H9 (cell line): ENCODE results near the gene RPAP2. TPM values are rescaled to one million over a fixed set of nuclear protein-coding genes. Genes with fewer than 3 reads are reported as not detected.

Experiments
- DNase-seq: peaks from one replicate; pipeline ENCODE4 v3.0.0-alpha.2; 2017
- H2AFZ ChIP-seq: one replicate; pipeline ENCODE4 v1.6.1; 2013; ENCODE audit warnings: mild to moderate bottlenecking, low read length, control low read depth, moderate library complexity
- H2AK5ac ChIP-seq: 2 replicates; pipeline ENCODE4 v1.6.1; 2013; ENCODE audit warnings: low read length, control low read depth, mixed read lengths; ENCODE audit not compliant: insufficient read length
- H2BK120ac ChIP-seq: one replicate; pipeline ENCODE4 v1.6.1; 2013; ENCODE audit warnings: low read depth, mild to moderate bottlenecking, low read length, control low read depth, inconsistent platforms; ENCODE audit not compliant: poor library complexity, severe bottlenecking
- H2BK12ac ChIP-seq: 2 replicates; pipeline ENCODE4 v1.6.1; 2013; ENCODE audit warnings: low read length, control low read depth, mixed read lengths, low read depth; ENCODE audit not compliant: insufficient read length
- H2BK15ac ChIP-seq: 2 replicates; pipeline ENCODE4 v1.6.1; 2013; ENCODE audit warnings: low read depth, low read length, control low read depth
- H2BK20ac ChIP-seq: one replicate; pipeline ENCODE4 v1.6.1; 2013; ENCODE audit warnings: low read depth, mild to moderate bottlenecking, low read length, control low read depth, inconsistent platforms; ENCODE audit not compliant: poor library complexity, severe bottlenecking
- H2BK5ac ChIP-seq: 2 replicates; pipeline ENCODE4 v1.6.1; 2013; ENCODE audit warnings: low read length, control low read depth, mixed read lengths; ENCODE audit not compliant: insufficient read length
- H3K14ac ChIP-seq: 2 replicates; pipeline ENCODE4 v1.6.1; 2013; ENCODE audit warnings: low read length, control low read depth; ENCODE audit not compliant: insufficient read depth
- H3K18ac ChIP-seq: 2 replicates; pipeline ENCODE4 v1.6.1; 2013; ENCODE audit warnings: low read depth, mild to moderate bottlenecking, mixed read lengths, low read length, control low read depth; ENCODE audit not compliant: insufficient read length
- H3K23ac ChIP-seq: 2 replicates; pipeline ENCODE4 v1.6.1; 2013; ENCODE audit warnings: low read length, control low read depth, mixed read lengths, low read depth; ENCODE audit not compliant: insufficient read length
- H3K23me2 ChIP-seq: 2 replicates; pipeline ENCODE4 v1.6.1; 2013; ENCODE audit warnings: low read depth, mild to moderate bottlenecking, mixed read lengths, low read length, control low read depth; ENCODE audit not compliant: insufficient read length, poor library complexity, severe bottlenecking
- H3K27ac ChIP-seq: 2 replicates; pipeline ENCODE4 v1.5.1; 2013; ENCODE audit warnings: low read length, control low read depth, mixed read lengths, low read depth; ENCODE audit not compliant: insufficient read length
- H3K27me3 ChIP-seq: 2 replicates; pipeline ENCODE4 v1.6.1; 2013; ENCODE audit warnings: low read length, control low read depth, inconsistent platforms; ENCODE audit not compliant: insufficient read depth
- H3K4ac ChIP-seq: 2 replicates; pipeline ENCODE4 v1.6.1; 2013; ENCODE audit warnings: low read depth, mild to moderate bottlenecking, control low read depth, inconsistent platforms, low read length, moderate library complexity
- H3K4me1 ChIP-seq: 2 replicates; pipeline ENCODE4 v1.6.1; 2013; ENCODE audit warnings: low read length, control low read depth, inconsistent platforms; ENCODE audit not compliant: insufficient read depth
- H3K4me2 ChIP-seq: 2 replicates; pipeline ENCODE4 v1.6.1; 2013; ENCODE audit warnings: low read length, control low read depth, mixed read lengths; ENCODE audit not compliant: insufficient read length, insufficient read depth
- H3K56ac ChIP-seq: 2 replicates; pipeline ENCODE4 v1.6.1; 2013; ENCODE audit warnings: low read depth, mild to moderate bottlenecking, mixed read lengths, low read length, control low read depth; ENCODE audit not compliant: insufficient read length
- H3K79me1 ChIP-seq: 2 replicates; pipeline ENCODE4 v1.6.1; 2013; ENCODE audit warnings: low read depth, mild to moderate bottlenecking, moderate library complexity, low read length, control low read depth, inconsistent platforms; ENCODE audit not compliant: insufficient read depth, poor library complexity, severe bottlenecking
- H3K79me2 ChIP-seq: 2 replicates; pipeline ENCODE4 v1.6.1; 2013; ENCODE audit warnings: low read length, control low read depth, inconsistent platforms; ENCODE audit not compliant: insufficient read depth
- H3K9ac ChIP-seq: 2 replicates; pipeline ENCODE4 v1.6.1; 2013; ENCODE audit warnings: low read length, control low read depth, mixed read lengths; ENCODE audit not compliant: insufficient read length; ENCODE audit errors: extremely low read depth
- H3K9me3 ChIP-seq: one replicate; pipeline ENCODE4 v1.6.1; 2013; ENCODE audit warnings: low read depth, low read length, inconsistent platforms; ENCODE audit not compliant: control insufficient read depth
- H3T11ph ChIP-seq: one replicate; pipeline ENCODE4 v1.6.1; 2013; ENCODE audit warnings: mild to moderate bottlenecking, low read length, control low read depth, inconsistent platforms
- H4K20me1 ChIP-seq: one replicate; pipeline ENCODE4 v1.6.1; 2013; ENCODE audit not compliant: control insufficient read depth, insufficient read length, insufficient read depth
- H4K5ac ChIP-seq: 2 replicates; pipeline ENCODE4 v1.6.1; 2013; ENCODE audit warnings: low read depth, mild to moderate bottlenecking, mixed read lengths, low read length, control low read depth; ENCODE audit not compliant: insufficient read length
- H4K8ac ChIP-seq: replicated peaks from 2 replicates; pipeline ENCODE4 v1.6.1; 2013; ENCODE audit warnings: low read length, control low read depth, mixed read lengths, low read depth; ENCODE audit not compliant: insufficient read length
- H4K91ac ChIP-seq: 2 replicates; pipeline ENCODE4 v1.6.1; 2013; ENCODE audit warnings: low read depth, mild to moderate bottlenecking, moderate library complexity, mixed read lengths, low read length, control low read depth; ENCODE audit not compliant: insufficient read length
- H3K27ac Mint-ChIP-seq, 3 experiments: 2 replicates in 2 of 3; 3 replicates in 1 of 3; pipeline ENCODE4 v1.8.0; 2020 to 2021; ENCODE audit warnings: mixed read lengths in 3 of 3, mild to moderate bottlenecking in 1 of 3, moderate library complexity in 1 of 3
- H3K27me3 Mint-ChIP-seq: 2 replicates; pipeline ENCODE4 v1.8.0; 2021; ENCODE audit warnings: low read depth, mild to moderate bottlenecking, moderate library complexity, mixed read lengths
- H3K36me3 Mint-ChIP-seq, 3 experiments: 2 replicates in 2 of 3; 3 replicates in 1 of 3; pipeline ENCODE4 v1.8.0; 2020 to 2021; ENCODE audit warnings: low read depth in 3 of 3, mixed read lengths in 3 of 3; ENCODE audit not compliant: insufficient read depth in 1 of 3
- H3K4me1 Mint-ChIP-seq, 2 experiments: 2 replicates each; pipeline ENCODE4 v1.8.0; 2020; ENCODE audit warnings: mixed read lengths in 2 of 2
- H3K4me3 Mint-ChIP-seq, 2 experiments: 2 replicates in 1 of 2; 3 replicates in 1 of 2; pipeline ENCODE4 v1.8.0; 2020 to 2021; ENCODE audit warnings: mild to moderate bottlenecking in 2 of 2, mixed read lengths in 2 of 2, moderate library complexity in 1 of 2
- H3K9me3 Mint-ChIP-seq, 2 experiments: 2 replicates in 1 of 2; 3 replicates in 1 of 2; pipeline ENCODE4 v1.8.0; 2020; ENCODE audit warnings: mild to moderate bottlenecking in 2 of 2, mixed read lengths in 2 of 2, moderate library complexity in 1 of 2
- WGBS: extraction: QIAGEN DNeasy Blood & Tissue Kit; methylation state at CpG from one replicate; pipeline ENCODE4 v1.1.7; 2013; ENCODE audit warnings: missing lambda C conversion rate, low lambda C conversion rate, mixed read lengths; ENCODE audit not compliant: insufficient read length; ENCODE audit errors: extremely low coverage; 5-methylcytosine and 5-hydroxymethylcytosine counted together
- total RNA-seq: library from RNA; stranded (reverse); gene quantifications from 2 replicates; pipeline ENCODE4 v1.2.1, GENCODE V29; 2021
- TF ChIP-seq, protein P1 (sequence below): fragments of 200-600 bp; sonication (generic); conservative IDR thresholded peaks from 3 replicates; pipeline ENCODE4 v1.8.0; 2021; ENCODE audit warnings: antibody characterized with exemption, mild to moderate bottlenecking

Gene RPAP2
- total RNA-seq, 1 experiment from 2014 or later, result 27.4 TPM

DNA sequence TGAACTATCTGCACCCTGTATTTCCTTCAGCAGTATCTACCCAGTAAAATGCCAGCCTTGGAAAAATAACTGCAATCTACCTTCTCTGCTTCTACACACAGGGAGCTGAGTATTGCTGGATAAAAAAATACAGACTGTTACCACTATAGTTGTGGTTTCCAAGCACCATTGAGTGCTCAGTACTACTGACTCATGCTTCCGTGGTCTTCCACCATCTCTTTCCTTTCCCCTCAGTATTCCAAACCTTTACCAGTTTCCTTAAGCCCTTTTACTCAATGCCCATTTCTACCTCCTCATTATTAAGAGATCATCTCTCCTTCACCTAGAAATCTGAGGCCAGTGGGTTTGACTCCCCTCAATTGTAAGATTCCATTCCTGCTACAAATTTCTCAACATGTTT is 23.9 kb upstream of the RPAP2 start:
- H2BK12ac ChIP-seq, result no peak overlapping the region
- no peak overlapping the region for H3K4me2 ChIP-seq
- H3K27ac ChIP-seq, result no peak overlapping the region
- H2BK120ac ChIP-seq, result no peak overlapping the region
- no peak overlapping the region for H4K5ac ChIP-seq
- no peaks in the 10 kb centered on the region for H3K23me2 ChIP-seq
- no peaks in the 10 kb centered on the region for H3K4me1 ChIP-seq
- H3K79me2 ChIP-seq, result no peaks in the 10 kb centered on the region
- no peaks in the 10 kb centered on the region for H4K20me1 ChIP-seq
- no peaks in the 10 kb centered on the region for H3K27me3 ChIP-seq
- no peak for DNase-seq
- H3K9me3 Mint-ChIP-seq, result no peaks in the 10 kb centered on the region
- no peak overlapping the region for H3K18ac ChIP-seq
- no peak overlapping the region for H3K27ac Mint-ChIP-seq
- H3K14ac ChIP-seq, result no peak overlapping the region
- no peak overlapping the region for H3K56ac ChIP-seq
- peaks cover 9 to 39% (median 34%) of the 10 kb centered on the region in 3 experiments; a peak in 6 of 7 replicates for H3K36me3 Mint-ChIP-seq
- H2BK15ac ChIP-seq, result no peak overlapping the region
- H3K4me3 Mint-ChIP-seq, result no peak overlapping the region
- no peak overlapping the region for H2AK5ac ChIP-seq
- no peak overlapping the region for H2AFZ ChIP-seq
- H3K27me3 Mint-ChIP-seq, result no peaks in the 10 kb centered on the region
- H4K8ac ChIP-seq, result no peak overlapping the region
- no peak overlapping the region for H4K91ac ChIP-seq
- H3T11ph ChIP-seq, result no peak overlapping the region
- H3K4me1 Mint-ChIP-seq, result no peaks in the 10 kb centered on the region
- H2BK20ac ChIP-seq, result no peak overlapping the region
- no peak overlapping the region for H3K9ac ChIP-seq
- H3K79me1 ChIP-seq, result no peaks in the 10 kb centered on the region
- no peak overlapping the region for H3K4ac ChIP-seq
- no peak overlapping the region for H2BK5ac ChIP-seq
- H3K23ac ChIP-seq, result no peak overlapping the region
- TF ChIP-seq, protein P1, sequence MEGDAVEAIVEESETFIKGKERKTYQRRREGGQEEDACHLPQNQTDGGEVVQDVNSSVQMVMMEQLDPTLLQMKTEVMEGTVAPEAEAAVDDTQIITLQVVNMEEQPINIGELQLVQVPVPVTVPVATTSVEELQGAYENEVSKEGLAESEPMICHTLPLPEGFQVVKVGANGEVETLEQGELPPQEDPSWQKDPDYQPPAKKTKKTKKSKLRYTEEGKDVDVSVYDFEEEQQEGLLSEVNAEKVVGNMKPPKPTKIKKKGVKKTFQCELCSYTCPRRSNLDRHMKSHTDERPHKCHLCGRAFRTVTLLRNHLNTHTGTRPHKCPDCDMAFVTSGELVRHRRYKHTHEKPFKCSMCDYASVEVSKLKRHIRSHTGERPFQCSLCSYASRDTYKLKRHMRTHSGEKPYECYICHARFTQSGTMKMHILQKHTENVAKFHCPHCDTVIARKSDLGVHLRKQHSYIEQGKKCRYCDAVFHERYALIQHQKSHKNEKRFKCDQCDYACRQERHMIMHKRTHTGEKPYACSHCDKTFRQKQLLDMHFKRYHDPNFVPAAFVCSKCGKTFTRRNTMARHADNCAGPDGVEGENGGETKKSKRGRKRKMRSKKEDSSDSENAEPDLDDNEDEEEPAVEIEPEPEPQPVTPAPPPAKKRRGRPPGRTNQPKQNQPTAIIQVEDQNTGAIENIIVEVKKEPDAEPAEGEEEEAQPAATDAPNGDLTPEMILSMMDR, result no peak
- WGBS, result no CpG with 5 or more reads among the region's 1 CpG
- no peaks in the 10 kb centered on the region for H3K9me3 ChIP-seq
